ENCODE results near the gene DAPK3.

- TF ChIP-seq CTCF (IDR thresholded peaks at IDR 0.05): no peak
- TF ChIP-seq EP300 (IDR thresholded peaks at IDR 0.05): no peak
These were observed 25.1 kb downstream of the DAPK3 start for GRCh38 chr19:3945838-3946237.
